COLO668 (cell line): ENCODE results near the gene ARHGAP42.

ENCODE experiments used
- DNase-seq: peaks from one replicate; lab custom pipeline; 2025; ENCODE audit not compliant: unreplicated experiment; lab: John Stamatoyannopoulos, UW

ARHGAP42 gene

DNA sequence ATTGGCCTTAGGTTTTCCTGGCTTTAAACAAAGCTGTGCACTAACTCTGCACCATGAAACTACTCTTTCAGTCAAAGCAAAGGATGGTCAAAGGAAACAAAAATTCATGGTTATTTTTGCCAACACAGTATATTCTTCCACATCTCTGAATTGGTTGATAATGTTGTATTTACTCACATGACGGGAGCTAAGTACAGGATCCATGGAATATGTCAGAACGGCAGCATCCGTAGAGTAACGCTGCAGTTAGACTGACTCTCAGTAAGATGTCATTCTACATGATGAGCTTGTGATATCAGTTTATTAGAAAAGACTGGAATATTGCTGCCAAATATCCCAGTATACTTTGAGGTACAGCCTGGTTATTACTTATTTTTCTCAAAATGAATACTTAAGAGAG lies 270.4 kb downstream of the ARHGAP42 start:
- DNase-seq = no peak

DNA sequence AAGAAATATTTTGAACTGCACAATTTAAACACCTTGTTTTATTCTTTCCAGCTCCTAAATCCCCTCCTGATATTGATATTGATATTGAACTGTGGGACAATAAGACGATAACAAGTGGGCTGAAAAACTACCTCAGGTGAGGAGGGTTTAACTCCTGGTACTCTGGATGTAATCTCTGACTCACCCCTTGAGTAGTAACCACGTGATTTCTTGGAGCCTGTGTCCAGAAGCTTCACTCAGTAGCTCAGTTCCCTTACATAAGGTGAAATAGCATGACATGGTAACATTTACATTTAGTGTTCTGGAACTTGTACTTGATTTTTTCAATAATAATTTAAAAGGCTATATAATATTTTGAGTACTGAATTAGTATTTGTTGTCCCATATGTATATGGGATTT lies 274.5 kb downstream of the ARHGAP42 start:
- DNase-seq = no peak

DNA sequence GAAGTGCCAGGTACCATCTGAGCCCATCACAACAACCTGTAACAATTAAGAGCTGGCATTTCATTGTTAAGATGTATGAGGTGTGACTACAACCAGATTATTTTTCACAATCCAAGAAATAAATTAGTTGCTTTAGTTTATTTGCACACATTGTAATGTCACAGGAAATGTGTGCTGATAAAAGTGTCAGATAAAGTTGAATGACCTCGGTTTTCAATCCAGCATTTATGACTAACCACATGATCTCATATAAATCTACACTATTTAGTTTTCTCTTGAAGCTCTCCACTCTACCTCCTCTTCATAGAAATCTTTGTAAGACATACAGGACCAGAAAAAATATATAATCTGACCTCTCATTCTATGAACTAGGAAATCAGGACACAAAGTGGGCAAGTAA lies 276.3 kb downstream of the ARHGAP42 start:
- DNase-seq = no peak

DNA sequence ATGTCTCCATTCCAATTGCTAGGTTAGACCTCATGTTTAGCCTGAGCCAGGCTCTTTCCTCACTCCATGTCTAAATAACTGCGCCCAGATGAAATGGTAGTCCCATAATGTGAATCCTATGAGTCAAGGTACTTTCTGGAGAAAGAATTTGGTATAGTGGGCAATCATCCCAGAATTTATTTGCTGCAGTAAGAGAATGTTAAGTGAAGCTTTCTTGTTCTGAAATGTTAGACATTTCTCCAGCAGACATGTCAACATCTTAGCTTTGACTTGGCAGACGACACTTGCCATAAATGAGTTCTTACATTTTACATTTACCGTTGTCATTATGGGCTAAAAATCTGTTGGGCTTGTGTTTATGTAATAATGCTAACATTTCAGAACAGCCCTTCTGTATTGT lies 277.3 kb downstream of the ARHGAP42 start:
- DNase-seq = no peak

DNA sequence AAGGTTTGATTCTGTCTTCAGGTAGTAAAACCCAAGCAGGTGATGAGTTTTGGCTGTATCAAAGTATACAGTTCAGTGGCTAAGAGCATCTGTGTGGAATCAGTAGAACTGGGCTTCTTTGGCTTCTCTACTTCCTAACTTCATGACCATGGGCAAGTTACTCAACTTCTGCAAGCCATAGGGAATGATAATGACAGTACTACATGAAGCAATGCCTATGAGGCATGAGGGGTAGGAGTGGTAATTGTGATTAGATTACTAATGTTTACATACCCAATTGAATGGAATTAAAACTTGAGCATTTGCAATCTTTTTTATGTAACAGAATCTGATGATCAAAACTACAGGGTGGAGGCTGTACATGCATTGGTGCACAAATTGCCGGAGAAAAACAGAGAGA lies 278.3 kb downstream of the ARHGAP42 start:
- no peak for DNase-seq

DNA sequence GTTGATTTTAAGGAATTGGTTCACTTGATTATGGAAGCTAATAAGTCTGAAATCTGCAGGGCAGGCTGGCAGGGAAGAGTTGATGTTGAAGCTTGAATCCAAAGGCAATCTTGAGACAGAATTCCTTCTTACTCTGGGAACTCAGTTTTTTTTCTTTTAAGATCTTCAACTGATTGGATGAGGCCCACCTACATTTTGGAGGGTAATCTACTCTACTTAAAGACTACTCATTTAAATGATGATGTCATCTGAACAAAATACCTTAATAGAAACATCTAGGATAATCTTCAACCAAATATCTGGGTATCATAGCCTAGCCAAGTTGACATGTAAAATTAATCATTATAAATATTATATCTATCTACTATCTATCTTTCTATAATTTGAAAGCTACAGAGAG lies 279.3 kb downstream of the ARHGAP42 start:
- no peak for DNase-seq

DNA sequence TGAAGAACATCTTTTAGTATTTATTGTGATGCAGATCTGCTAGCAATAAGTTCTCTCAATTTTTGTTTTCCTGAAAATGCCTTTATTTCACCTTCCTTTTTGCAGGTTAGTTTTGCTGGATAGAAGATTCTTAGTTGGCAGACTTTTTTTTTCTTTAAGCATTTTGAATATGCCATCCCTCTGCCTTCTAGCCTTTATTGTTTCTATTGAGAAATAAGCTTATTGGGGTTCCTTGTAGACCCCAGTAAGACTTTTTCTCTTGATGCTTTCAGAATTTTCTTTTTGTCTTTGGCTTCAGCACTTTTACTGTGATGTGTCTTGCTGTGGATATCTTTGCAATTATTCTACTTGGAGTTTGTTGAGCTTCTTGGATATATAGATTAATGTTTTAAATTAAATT lies 281.9 kb downstream of the ARHGAP42 start:
- DNase-seq = no peak

DNA sequence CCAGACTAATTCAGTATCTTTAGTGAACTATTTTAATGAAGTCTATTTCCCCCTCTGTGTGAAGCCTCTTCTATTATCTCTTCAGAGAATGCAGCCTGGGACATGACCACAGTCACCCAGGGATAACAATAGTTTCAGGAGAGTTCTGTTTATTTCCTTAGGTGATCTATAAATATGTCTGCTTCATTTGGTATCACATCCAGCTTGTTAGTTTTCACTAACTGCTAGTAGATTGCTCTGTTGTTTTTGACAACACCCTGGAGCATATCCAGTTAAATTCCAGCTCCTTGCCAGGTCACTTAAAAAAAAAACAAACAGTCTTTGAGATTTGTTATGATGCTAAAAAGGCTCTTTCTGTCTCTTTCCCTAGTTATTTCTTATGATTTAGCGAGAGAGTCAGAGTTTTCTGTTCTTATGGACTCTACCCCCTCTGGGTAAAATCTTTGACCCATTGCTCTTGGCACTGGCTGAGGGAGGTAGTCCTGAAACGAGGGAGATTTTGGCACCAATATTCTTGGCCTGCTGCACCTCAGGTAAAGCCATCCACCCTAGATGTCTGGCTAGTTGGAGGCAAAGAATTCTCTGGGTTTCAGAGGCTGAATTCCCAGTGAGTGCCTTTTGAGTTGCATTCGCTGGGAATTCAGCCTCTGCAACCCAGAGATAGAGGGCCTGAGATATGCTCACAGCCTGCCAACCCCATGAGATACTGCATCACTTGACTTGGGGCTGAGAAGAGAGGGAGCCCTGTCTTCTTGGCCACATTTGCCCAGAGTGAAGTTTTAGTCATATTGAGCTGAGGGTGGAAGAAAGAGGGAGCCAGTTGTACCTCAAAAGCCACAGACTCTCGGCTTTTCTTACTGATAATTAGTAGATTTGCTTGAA lies 283.4 kb downstream of the ARHGAP42 start:
- DNase-seq = no peak

DNA sequence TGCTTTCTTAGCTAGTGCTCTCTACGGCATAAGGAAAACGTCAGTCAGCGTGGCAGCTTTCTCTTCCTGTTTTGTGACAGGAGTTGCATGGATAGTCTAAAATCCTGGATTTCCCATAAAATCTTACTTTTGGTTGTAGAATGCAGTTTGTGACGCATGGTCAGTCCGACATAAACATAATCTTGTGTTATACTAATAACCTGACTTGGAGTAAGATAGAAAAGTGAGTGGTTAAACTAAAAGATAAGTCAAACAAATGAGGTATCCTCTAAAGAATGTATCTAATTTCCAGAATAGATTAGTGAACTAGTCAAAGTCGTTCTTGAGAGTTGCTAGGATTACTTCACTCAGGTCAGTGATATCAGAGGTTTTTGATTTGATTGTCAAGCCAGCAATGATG lies 285.0 kb downstream of the ARHGAP42 start:
- DNase-seq = no peak

DNA sequence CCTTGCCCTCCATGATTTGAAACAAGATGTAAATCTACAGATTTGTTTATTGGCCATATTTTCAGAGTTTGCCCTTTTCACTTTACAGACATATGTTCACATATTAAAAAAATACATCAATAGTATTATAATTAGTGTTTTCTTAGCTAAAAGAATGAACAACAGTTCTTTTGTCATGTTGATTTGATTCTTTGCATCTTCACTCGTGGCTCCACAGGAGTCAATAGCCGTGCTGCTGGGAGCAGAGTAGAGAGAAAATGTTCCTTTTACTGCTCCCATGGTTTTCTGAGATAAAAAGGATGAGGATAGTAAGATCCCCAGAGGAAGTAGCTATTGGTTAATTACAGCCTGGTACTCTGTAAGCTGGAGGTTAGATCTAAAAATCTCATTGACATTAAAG lies 291.4 kb downstream of the ARHGAP42 start:
- no peak for DNase-seq

DNA sequence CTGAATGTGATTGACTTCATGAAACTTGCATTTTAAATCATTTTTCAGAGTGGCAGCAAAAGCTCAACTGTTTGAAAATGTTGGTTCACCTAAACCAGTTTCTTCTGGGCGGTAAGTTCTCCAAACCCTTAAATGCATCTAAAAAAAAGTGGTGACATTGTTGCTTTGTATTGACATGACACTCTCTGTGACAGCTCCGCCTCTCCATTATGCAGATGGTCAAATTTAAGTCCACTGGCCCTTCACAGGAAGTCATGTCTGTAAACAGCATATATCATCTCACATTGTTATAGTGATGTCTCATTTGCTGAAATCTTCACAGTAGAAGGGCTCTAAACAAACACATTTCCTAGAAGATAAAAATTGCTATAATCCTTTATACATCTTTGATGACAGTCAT lies 291.9 kb downstream of the ARHGAP42 start:
- no peak for DNase-seq

DNA sequence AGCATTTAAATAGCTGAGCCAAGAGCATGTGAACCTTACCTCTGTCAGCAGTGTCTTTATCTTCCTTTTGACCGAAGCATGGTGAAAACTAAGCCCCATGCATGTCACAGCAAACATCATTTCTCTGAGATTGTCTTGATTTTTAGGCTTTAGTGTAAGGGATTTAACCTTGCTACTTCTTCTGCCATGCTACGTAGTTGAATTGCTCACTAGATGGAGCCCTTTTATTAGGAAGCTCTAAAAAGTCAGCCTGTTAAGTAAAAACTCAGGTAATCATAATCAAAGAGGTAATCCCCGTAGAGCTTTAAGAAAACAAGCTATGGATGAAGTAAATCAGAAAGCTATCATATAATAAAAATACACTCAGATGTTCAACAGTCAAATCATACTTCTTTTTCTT lies 293.1 kb downstream of the ARHGAP42 start:
- no peak for DNase-seq

DNA sequence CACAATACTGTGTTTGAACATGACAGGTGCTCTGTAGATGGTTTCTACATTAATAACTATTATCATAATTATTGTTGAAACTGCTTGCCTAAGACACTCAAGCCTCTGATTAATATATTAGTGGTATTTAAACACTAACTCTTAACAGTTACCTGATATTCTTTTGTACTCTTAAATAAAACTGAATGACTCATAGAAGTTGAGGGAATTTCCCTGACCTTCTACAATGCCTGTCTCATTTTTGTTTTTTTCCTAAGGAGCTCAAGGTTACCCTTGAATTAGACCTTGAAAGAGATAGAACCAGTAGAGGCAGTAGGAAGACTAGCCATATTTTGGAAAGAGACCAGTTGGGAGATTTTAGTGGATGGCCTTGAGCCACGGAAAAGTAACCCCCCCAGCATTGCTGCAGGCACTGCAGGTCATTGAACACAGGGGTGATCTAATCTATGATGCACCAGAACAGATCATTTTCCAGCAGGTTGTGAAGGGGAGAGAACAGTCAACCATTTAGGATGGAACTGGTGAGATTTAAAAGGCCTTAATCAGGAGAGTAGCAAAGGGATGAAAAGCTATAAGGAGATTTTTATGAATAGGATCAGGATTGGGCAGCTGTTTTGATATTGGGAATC lies 294.2 kb downstream of the ARHGAP42 start:
- no peak for DNase-seq

DNA sequence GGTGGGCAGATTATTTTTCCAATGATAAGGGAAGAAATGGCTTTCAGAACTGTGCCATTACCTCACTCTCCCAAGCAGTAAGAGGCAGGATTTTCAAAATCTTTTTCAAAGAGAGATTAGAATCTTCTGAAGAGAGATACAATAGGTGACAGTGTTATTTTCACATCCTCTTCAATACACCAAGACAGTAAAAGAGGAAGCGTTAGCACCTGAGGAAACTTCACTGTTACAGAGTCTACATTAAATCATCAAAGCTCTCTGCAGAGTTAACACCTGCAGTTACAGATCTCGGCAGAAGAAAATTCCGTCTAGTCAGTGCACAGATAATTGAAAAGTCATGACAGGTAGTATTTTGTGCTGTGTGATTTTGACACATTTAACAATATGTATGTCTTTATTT lies 297.6 kb downstream of the ARHGAP42 start:
- DNase-seq = no peak

DNA sequence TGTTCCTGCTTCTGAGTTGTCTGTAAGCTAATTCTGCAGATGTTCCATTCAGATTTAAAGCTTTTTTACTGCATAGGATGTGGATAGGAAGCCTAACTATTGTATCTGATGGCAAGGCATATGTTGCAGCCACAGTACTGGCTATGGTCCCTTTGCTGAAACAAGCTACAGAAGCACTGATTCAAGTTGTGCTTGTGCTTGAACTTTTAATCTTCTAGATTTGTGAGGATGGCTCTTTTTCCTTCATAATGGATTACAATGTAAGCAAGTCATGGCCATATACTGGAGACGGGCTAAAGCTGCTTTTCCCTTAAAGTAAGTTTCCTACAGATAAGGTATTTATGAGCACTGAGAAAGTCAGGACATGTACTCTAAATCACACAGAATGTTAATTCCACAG lies 303.8 kb downstream of the ARHGAP42 start:
- no peak for DNase-seq

DNA sequence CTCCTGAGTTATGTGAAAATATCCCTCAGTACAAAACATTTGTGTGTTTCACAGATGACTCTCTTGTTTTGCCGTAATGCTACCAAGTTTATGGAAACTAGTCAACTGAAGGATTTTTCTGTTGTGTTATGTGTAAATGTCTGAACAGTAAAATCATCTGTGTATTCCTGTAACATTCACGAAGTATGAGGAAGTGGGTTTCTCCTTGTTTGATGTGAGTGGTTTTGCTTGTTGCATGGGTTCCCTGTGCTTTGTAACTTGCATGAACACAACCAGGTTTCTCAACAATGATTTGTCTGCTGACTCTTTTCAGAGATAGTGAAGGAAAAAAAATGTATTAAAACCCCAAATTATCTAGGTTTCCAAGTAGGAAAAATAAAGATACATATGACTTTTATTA lies 304.5 kb downstream of the ARHGAP42 start:
- DNase-seq = no peak

DNA sequence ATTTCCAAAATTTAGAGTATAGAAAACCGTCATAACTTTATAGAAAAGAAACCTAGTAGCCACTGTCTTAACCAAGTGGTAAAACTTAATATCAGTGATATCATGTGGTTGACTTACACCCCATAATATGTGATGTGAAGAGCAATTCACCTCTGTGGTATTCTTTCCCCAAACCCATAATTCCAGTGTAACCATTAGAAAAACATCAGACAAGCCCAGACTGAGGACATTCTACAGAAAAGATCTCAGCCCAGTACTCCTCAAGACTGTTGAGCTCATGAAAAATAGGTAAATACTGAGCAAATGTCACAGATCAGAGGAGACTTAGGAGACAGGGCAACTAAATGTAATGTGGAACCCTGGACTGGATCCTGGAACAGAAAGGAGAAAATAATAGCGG lies 307.9 kb downstream of the ARHGAP42 start:
- DNase-seq = no peak

DNA sequence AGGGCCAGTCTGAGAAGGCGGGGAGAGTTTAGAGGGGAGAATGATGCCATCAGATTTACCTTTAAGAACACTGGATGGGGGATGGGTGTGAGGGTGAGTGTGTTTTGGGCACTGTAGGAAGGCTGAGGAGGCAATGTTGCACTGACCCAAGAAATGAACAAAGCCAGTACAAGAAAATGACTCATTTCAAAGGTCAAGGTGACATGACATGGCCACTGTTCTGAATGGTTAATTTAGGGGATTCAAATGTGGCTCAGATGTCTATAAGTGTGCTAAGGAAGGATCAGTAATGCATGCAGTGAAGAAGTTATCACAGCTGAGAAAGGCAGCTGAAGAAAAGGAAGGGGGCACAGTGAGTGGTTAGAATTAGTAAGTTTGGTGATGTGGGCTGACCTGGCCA lies 312.7 kb downstream of the ARHGAP42 start:
- DNase-seq = no peak

DNA sequence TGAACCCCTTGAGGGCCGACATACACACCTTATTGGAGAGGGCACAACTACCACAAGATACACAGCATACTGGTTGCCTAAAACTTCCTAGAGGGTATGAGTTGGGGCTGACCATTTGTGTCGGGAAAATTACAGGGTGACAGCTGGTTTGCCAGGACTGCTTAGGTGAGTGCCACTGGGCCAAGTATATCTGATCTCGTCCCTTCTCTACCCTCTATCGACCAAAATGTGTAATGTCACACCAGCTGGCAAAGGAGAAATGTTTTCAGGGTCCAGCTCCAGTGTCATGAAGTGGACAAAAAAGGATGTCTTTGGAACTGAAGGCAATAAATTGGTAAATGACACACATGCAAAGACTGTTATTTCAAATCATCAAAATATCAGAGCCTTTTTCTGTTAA lies 316.4 kb downstream of the ARHGAP42 start:
- DNase-seq = no peak

DNA sequence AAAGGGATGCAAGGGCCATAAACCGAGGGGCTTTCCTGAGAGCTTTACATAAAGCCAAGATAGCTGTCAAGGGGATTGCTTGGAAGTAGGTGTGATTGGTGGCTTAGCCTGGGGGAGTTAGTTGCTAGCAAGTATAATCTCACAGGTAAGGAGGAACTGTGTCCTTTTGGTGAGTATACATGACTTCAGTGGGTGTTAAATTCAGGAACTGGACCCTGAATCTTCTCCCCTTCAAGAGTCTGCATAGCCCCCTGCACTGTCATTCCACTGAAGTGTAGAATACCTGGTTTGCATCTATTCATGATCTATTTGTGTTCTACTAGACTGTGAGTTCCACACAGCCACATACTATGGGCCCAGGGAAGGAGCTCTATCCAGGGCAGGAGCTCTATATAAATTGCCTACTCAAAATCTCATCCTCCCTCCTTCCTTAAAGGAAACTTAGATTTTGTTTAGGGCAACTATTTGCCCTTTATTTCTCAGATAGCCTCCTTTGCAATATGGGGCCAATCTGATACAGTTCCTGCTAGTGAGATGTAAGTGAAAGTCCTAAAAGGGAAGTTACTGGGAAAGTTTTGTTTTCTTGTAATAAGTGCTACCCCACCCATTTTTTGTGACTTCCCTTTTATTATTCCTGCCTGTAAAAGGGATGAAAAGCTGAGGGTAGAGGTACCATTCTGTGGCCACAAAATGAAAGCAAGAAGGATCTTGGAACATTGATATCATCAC lies 322.0 kb downstream of the ARHGAP42 start:
- no peak for DNase-seq

DNA sequence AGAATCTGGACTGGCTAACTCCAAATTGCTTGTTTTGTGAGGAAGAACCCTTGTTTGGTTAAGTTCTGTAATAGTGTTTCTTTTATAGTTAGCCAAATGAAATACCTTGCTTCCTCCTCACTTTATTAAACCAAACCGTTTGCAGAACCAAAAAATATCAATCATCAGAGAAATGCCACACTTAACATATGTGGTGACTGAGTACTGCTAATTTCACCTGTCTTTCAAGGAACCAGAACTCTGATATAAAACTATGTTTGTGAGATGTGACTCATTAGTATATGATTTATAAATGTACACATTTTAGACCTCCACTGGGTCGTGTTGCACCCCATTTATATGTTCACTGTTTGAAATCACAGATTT lies 322.6 kb downstream of the ARHGAP42 start:
- DNase-seq = no peak

DNA sequence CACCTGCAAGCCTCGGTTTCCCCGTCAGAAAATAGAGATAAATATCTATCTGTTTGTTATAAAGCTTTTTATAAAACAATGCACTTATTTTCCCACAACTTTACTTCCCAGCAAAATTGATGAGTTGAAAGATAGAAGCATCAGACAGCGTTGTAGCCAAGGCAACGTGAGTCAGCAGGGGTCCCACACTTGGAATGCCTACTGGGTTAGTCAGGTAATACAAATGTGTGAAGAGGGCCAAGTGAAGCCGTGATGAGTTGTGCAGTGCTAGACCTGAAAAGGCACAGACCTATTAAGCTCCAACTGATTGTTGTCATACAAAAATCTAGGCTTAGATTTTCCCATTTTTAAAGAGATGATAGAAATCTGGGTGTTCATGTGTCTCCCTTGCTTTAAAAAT lies 323.8 kb downstream of the ARHGAP42 start:
- DNase-seq = no peak
